Endodermal cell (in vitro differentiated cells): ENCODE data around the gene CHL1. TPM values are rescaled to one million over a fixed set of nuclear protein-coding genes. Genes with fewer than 3 reads are reported as not detected.

Experiments used
- DNase-seq: peaks from one replicate; pipeline ENCODE4 v3.0.0-alpha.2; 2017
- H3K27ac ChIP-seq: 2 replicates; pipeline ENCODE4 v1.5.1; 2013; ENCODE audit warnings: mild to moderate bottlenecking, low read depth, low read length, moderate library complexity
- H3K27me3 ChIP-seq: 2 replicates; pipeline ENCODE4 v1.6.1; 2013; ENCODE audit warnings: mild to moderate bottlenecking, low read length, moderate library complexity; ENCODE audit not compliant: insufficient read depth, control insufficient read depth, poor library complexity, severe bottlenecking
- H3K36me3 ChIP-seq: 2 replicates; pipeline ENCODE4 v1.7.0; 2013; ENCODE audit warnings: mild to moderate bottlenecking, low read length, moderate library complexity; ENCODE audit not compliant: control insufficient read depth, insufficient read depth
- H3K4me1 ChIP-seq: one replicate; pipeline ENCODE4 v1.7.0; 2013; ENCODE audit warnings: low read length; ENCODE audit not compliant: control insufficient read depth, insufficient read depth
- H3K4me3 ChIP-seq: 2 replicates; pipeline ENCODE4 v1.5.1; 2013; ENCODE audit warnings: mild to moderate bottlenecking, low read length, moderate library complexity
- H3K9ac ChIP-seq: 2 replicates; pipeline ENCODE4 v1.6.1; 2013; ENCODE audit warnings: mild to moderate bottlenecking, low read length, moderate library complexity; ENCODE audit not compliant: poor library complexity, severe bottlenecking; ENCODE audit errors: extremely low read depth
- H3K9me3 ChIP-seq: 2 replicates; pipeline ENCODE4 v1.6.1; 2013; ENCODE audit warnings: mild to moderate bottlenecking, low read length, moderate library complexity; ENCODE audit not compliant: control insufficient read depth
- H3K27ac Mint-ChIP-seq: 2 replicates; pipeline ENCODE4 v1.8.0; 2020; ENCODE audit warnings: mixed read lengths
- H3K27me3 Mint-ChIP-seq: 2 replicates; pipeline ENCODE4 v1.8.0; 2021; ENCODE audit warnings: mild to moderate bottlenecking, mixed read lengths; ENCODE audit not compliant: insufficient read depth
- H3K36me3 Mint-ChIP-seq: 2 replicates; pipeline ENCODE4 v1.8.0; 2020; ENCODE audit warnings: low read depth, mixed read lengths
- H3K4me1 Mint-ChIP-seq: 2 replicates; pipeline ENCODE4 v1.8.0; 2020; ENCODE audit warnings: mixed read lengths
- H3K4me3 Mint-ChIP-seq: 2 replicates; pipeline ENCODE4 v1.8.0; 2020; ENCODE audit warnings: mild to moderate bottlenecking, moderate library complexity, mixed read lengths
- H3K9me3 Mint-ChIP-seq: 2 replicates; pipeline ENCODE4 v1.8.0; 2020; ENCODE audit warnings: mild to moderate bottlenecking, mixed read lengths
- CTCF ChIP-seq: fragments of 200-600 bp; sonication (generic); conservative IDR thresholded peaks from 2 replicates; pipeline ENCODE4 v1.5.0; 2021; ENCODE audit warnings: antibody characterized with exemption, mild to moderate bottlenecking
- WGBS, 2 experiments: methylation state at CpG; one replicate each; pipeline versions ENCODE4 v1.1.5 to v1.1.7; 2013; ENCODE audit warnings: missing lambda C conversion rate in 2 of 2, mixed read lengths in 1 of 2; ENCODE audit not compliant: insufficient coverage in 1 of 2, insufficient read length in 1 of 2; 5-methylcytosine and 5-hydroxymethylcytosine counted together
- total RNA-seq, 2 donors: library from RNA; stranded (reverse); fragmentation: NEBNext Ultra II Directional in 1 of 2; extraction: Animal tissue kit (Norgen Biotek cat#: 25700) in 1 of 2; gene quantifications; 2 replicates in 1 of 2; 3 replicates in 1 of 2; pipeline ENCODE4 v1.2.1, GENCODE V29; 2021

The CHL1 gene
- total RNA-seq, 2 donors from 2014 or later, result 2.2 to 2.8 TPM

- WGBS, 2 experiments, result 92 to 94% methylated on average over 2 to 4 of the region's 6 CpGs
- H3K4me1 ChIP-seq, result no peaks in the 10 kb centered on the region
- H3K9me3 ChIP-seq, result peaks cover 79% of the 10 kb centered on the region
- H3K36me3 ChIP-seq, result no peaks in the 10 kb centered on the region
- Mint-ChIP-seq H3K9me3 (no peaks in the 10 kb centered on the region), H3K36me3 (no peaks in the 10 kb centered on the region), H3K27me3 (peaks cover 9% of the 10 kb centered on the region), H3K4me3 (no peak overlapping the region), H3K27ac (no peak overlapping the region), H3K4me1 (no peaks in the 10 kb centered on the region)
- no peak for DNase-seq
- H3K4me3 ChIP-seq, result no peak overlapping the region
- H3K9ac ChIP-seq, result no peak overlapping the region
- no peaks in the 10 kb centered on the region for H3K27me3 ChIP-seq
- H3K27ac ChIP-seq, result no peak overlapping the region
- no peak for TF ChIP-seq CTCF
Measured at GRCh38 chr3:399647-400046, 203.1 kb downstream of the CHL1 start.

- H3K9me3 ChIP-seq, result peaks cover 81% of the 10 kb centered on the region
- no peak overlapping the region for H3K27ac ChIP-seq
- no peaks in the 10 kb centered on the region for H3K36me3 ChIP-seq
- TF ChIP-seq CTCF, result no peak
- no peak overlapping the region for H3K27ac Mint-ChIP-seq
- no peaks in the 10 kb centered on the region for H3K4me1 ChIP-seq
- H3K27me3 Mint-ChIP-seq, result peaks cover 19% of the 10 kb centered on the region
- H3K4me3 ChIP-seq, result no peak overlapping the region
- H3K9ac ChIP-seq, result no peak overlapping the region
- H3K4me3 Mint-ChIP-seq, result no peak overlapping the region
- no peaks in the 10 kb centered on the region for H3K9me3 Mint-ChIP-seq
- no peak for DNase-seq
- WGBS, 2 experiments, result 69 to 81% methylated on average over 4 of the region's 4 CpGs
- no peaks in the 10 kb centered on the region for H3K27me3 ChIP-seq
- no peaks in the 10 kb centered on the region for H3K36me3 Mint-ChIP-seq
- H3K4me1 Mint-ChIP-seq, result no peaks in the 10 kb centered on the region
Measured at GRCh38 chr3:403826-404225, 207.3 kb downstream of the CHL1 start.

- WGBS, 2 experiments, result 86 to 88% methylated on average over 3 of the region's 4 CpGs
Measured at GRCh38 chr3:409011-409410, 212.4 kb downstream of the CHL1 start.

More at GRCh38 chr3:409011-409410, 212.4 kb downstream of the CHL1 start:
- no peaks in the 10 kb centered on the region for H3K36me3 ChIP-seq
- no peak for TF ChIP-seq CTCF
- H3K9me3 ChIP-seq, result peaks cover 82% of the 10 kb centered on the region
- H3K27ac ChIP-seq, result no peak overlapping the region
- no peak overlapping the region for H3K4me3 ChIP-seq
- Mint-ChIP-seq H3K27ac (no peak overlapping the region), H3K9me3 (no peaks in the 10 kb centered on the region), H3K27me3 (peaks cover 34% of the 10 kb centered on the region), H3K4me3 (no peak overlapping the region), H3K4me1 (no peaks in the 10 kb centered on the region), H3K36me3 (no peaks in the 10 kb centered on the region)
- no peaks in the 10 kb centered on the region for H3K4me1 ChIP-seq
- no peaks in the 10 kb centered on the region for H3K27me3 ChIP-seq
- H3K9ac ChIP-seq, result no peak overlapping the region
- DNase-seq, result no peak
